Osteoblast (primary cell): ENCODE data around the gene AKR7A3. TPM values are rescaled to one million over a fixed set of nuclear protein-coding genes. Genes with fewer than 3 reads are reported as not detected.

ENCODE experiments used
- DNase-seq: peaks from one replicate; pipeline ENCODE4 v3.0.0; 2011; ENCODE audit warnings: low spot score, mixed read lengths; ENCODE audit not compliant: insufficient read length; ENCODE audit errors: missing footprints
- H2AFZ ChIP-seq: 2 replicates; pipeline ENCODE4 v1.6.0; 2011; ENCODE audit warnings: mild to moderate bottlenecking, low read length
- H3K27ac ChIP-seq: 2 replicates; pipeline ENCODE4 v1.5.1; 2011; ENCODE audit warnings: mild to moderate bottlenecking, low read depth, low read length, moderate library complexity
- H3K27me3 ChIP-seq: 2 replicates; pipeline ENCODE4 v1.6.0; 2012; ENCODE audit warnings: mild to moderate bottlenecking, control low read depth, inconsistent platforms, low read length, moderate library complexity; ENCODE audit not compliant: insufficient read depth
- H3K36me3 ChIP-seq: 2 replicates; pipeline ENCODE4 v1.5.1; 2011; ENCODE audit warnings: mild to moderate bottlenecking, low read length, control low read depth, moderate library complexity; ENCODE audit not compliant: insufficient read depth
- H3K4me1 ChIP-seq: 2 replicates; pipeline ENCODE4 v1.5.1; 2011; ENCODE audit warnings: mild to moderate bottlenecking, low read length, control low read depth, moderate library complexity; ENCODE audit not compliant: insufficient read depth
- H3K4me2 ChIP-seq: 2 replicates; pipeline ENCODE4 v1.6.0; 2011; ENCODE audit warnings: mild to moderate bottlenecking, low read length; ENCODE audit not compliant: insufficient read depth
- H3K4me3 ChIP-seq: fragments of 200-600 bp; sonication (generic); 3 replicates; pipeline ENCODE4 v1.5.1; 2012; ENCODE audit warnings: mild to moderate bottlenecking, low read length, inconsistent platforms; ENCODE audit not compliant: insufficient read depth
- H3K79me2 ChIP-seq: 2 replicates; pipeline ENCODE4 v1.6.0; 2012; ENCODE audit warnings: mild to moderate bottlenecking, low read length, control low read depth, inconsistent platforms; ENCODE audit not compliant: insufficient read depth
- H3K9me3 ChIP-seq: 2 replicates; pipeline ENCODE4 v1.5.1; 2011; ENCODE audit warnings: low read depth, low read length, control low read depth
- H4K20me1 ChIP-seq: 2 replicates; pipeline ENCODE4 v1.6.0; 2012; ENCODE audit warnings: mild to moderate bottlenecking, low read length, control low read depth; ENCODE audit not compliant: insufficient read depth
- CTCF ChIP-seq: IDR thresholded peaks from 2 replicates; pipeline ENCODE4 v1.5.1; 2011; ENCODE audit warnings: mild to moderate bottlenecking, low read depth, low read length, moderate library complexity; ENCODE audit errors: extremely low read depth
- total RNA-seq: library from RNA; depleted of rRNA; stranded (reverse); fragments of >200 nt; gene quantifications from 2 replicates; pipeline ENCODE4 v1.2.3, GENCODE V29; 2012

AKR7A3 gene
- total RNA-seq, 1 donor = 0.72 TPM

DNA sequence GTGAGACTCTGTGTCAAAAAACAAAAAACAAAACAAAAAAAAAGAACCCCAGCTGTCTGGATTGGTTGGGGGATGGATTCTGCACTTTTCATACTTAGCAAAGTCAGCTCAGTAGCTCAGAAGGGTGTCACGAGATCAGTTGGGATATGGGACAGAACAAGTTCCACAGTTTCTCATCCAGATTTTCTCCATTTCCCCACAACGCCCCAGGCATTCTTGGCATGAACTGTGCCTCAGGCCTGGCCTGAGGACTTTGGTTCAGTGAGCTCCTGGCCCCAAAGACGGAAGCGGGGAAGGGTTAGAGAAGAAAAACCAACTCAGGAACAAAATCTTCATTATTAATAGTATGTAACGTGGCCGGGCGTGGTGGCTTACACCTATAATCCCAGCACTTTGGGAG, 21.5 kb upstream of the AKR7A3 start:
- H3K27ac ChIP-seq = peak overlapping the region; percentile 42
- peak; percentile 58 for DNase-seq

DNA sequence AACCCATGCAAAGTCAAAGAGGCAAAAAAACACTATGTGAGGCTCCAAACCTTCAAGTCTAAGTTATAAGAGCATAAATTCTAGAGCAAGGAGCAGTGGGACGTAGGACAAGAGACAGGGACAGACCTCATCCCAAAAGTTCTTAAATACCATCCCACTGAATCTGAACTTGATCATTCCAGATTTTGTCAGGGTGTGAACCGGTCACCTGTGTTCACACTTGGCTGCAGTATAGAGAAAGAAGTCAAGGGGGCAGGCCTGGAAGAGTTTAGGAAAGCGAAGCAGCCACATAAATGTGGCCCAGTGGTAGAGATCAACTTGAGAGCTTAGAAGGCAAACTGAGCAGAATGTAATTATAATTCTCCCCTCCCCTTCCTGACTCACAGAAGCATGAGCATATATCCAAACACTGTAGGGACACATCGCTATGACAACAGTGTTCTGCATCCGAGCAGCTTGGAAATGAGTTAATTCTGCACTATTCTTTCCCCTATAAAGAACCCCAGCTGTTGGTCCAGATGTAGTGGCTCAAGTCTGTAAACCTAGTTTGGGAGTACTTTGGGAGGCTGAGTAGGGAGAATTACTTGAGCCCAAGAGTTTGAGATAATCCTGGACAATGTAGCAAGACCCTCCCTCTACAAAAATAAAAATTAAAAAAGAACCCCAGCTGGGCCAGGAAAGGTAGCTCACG, 20.7 kb upstream of the AKR7A3 start:
- Histone ChIP-seq H3K4me3 (no peak overlapping the region), H3K36me3 (peaks cover 40% of the 10 kb centered on the region), H3K27ac (peak overlapping the region; percentile 42), H3K27me3 (no peaks in the 10 kb centered on the region), H3K4me2 (peak overlapping the region; percentile 4), H3K4me1 (peaks cover 18% of the 10 kb centered on the region), H3K9me3 (no peaks in the 10 kb centered on the region), H3K79me2 (peaks cover 55% of the 10 kb centered on the region), H4K20me1 (peaks cover 27% of the 10 kb centered on the region), H2AFZ (no peak overlapping the region)
- TF ChIP-seq CTCF = no peak
- peak; percentile 94 for DNase-seq

More for the DNA sequence above, 21.5 kb upstream of the AKR7A3 start:
- Histone ChIP-seq H3K4me1 (peaks cover 18% of the 10 kb centered on the region), H4K20me1 (peaks cover 27% of the 10 kb centered on the region), H3K4me2 (no peak overlapping the region), H3K79me2 (peaks cover 61% of the 10 kb centered on the region), H3K27me3 (no peaks in the 10 kb centered on the region), H3K4me3 (no peak overlapping the region), H2AFZ (no peak overlapping the region), H3K9me3 (no peaks in the 10 kb centered on the region), H3K36me3 (peaks cover 32% of the 10 kb centered on the region)
- no peak for TF ChIP-seq CTCF

DNA sequence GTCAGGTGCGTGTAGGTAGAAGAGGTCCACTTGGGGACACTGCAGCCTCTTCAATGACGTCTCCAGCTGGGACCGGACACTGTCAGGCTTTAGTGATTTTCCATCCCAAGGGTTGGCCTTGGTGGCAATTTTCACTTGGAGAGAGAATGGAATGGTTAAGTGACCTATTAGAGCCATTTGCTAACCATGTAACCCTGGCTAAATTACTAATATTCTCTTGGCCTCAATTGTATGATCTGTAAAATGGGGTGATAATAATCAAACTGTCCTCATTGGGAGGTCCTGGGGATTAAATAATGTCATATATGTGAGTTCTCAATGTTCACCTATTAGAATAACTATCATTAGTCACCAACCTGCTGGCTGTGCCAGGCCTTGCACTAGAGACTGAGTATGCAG, 19.9 kb upstream of the AKR7A3 start:
- H3K27me3 ChIP-seq = no peaks in the 10 kb centered on the region
- peaks cover 18% of the 10 kb centered on the region for H3K4me1 ChIP-seq
- H3K4me2 ChIP-seq = no peak overlapping the region
- peak; percentile 11 for DNase-seq
- no peaks in the 10 kb centered on the region for H3K9me3 ChIP-seq
- no peak for TF ChIP-seq CTCF
- peaks cover 24% of the 10 kb centered on the region for H4K20me1 ChIP-seq
- H3K4me3 ChIP-seq = no peak overlapping the region
- no peak overlapping the region for H2AFZ ChIP-seq
- H3K27ac ChIP-seq = peak overlapping the region; percentile 41
- H3K36me3 ChIP-seq = peaks cover 48% of the 10 kb centered on the region
- H3K79me2 ChIP-seq = peaks cover 47% of the 10 kb centered on the region

DNA sequence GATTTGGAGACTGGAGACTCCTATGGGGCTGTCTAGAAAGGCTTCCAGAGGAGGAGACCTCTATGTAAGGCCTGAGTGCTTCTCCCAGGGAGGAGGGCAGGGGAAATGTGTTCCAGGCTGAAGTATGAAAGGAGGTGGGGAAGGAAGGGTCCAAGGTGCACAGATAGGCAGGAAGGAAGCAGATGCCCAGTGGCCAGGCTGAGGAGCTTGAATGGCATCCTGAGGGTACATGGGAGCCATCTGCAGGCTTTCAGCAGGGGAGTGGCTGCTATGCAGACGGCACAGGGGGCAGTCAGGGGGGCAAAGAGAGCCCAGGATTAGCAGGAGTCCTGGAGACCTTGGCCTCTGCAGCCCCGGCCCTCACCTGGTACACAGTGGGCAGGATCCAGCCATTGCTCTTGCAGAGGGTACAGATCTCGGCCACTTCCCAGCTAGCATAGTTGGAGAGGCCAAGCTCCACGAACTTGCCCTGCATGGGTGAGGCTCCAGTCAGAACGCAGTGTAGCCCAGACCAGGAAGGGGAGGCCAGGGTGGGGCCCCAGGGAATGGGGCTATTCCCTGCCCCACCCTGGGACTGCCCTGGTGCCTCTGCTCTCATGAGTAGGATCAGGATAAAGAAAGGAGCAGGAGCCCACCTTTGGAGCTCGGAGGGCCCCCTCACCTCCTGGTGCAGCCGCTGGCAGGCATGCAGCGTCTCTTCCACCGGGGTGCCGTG, 19.4 kb upstream of the AKR7A3 start:
- no peak overlapping the region for H3K4me2 ChIP-seq
- DNase-seq = no peak
- no peak overlapping the region for H3K4me3 ChIP-seq
- no peaks in the 10 kb centered on the region for H3K27me3 ChIP-seq
- H3K4me1 ChIP-seq = peaks cover 18% of the 10 kb centered on the region
- no peak for TF ChIP-seq CTCF
- no peak overlapping the region for H2AFZ ChIP-seq
- peaks cover 41% of the 10 kb centered on the region for H3K79me2 ChIP-seq
- peaks cover 53% of the 10 kb centered on the region for H3K36me3 ChIP-seq
- no peaks in the 10 kb centered on the region for H3K9me3 ChIP-seq
- H4K20me1 ChIP-seq = peaks cover 20% of the 10 kb centered on the region
- H3K27ac ChIP-seq = no peak overlapping the region
